NCI-H526 (cell line): ENCODE results near the gene IFNE.

ENCODE experiments used
- DNase-seq, 2 experiments: peaks; one replicate each; lab custom pipeline; 2025; lab: John Stamatoyannopoulos, UW

IFNE gene

DNA sequence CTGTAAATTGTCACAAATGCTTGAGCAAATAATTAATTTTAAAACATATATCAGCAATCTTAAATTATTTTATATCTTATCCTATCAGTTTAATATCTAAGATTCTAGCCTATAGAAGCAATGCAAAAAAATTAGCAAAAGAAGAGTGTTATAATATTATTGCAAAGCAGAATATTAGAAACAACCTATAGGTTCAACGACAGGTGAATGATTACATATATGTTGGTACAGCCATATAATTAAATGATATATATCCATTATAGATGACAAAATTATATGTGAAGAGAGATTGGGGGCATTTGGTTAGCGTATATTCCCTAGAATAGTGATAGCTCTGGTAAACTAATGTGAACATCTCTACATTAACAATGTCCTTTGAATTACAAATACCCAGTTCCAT is at the start of gene IFNE:
TSS of gene IFNE (minus strand) at position 101 of the 400 bp plus-strand sequence. CDS start 619 bp downstream, outside the sequence.
- no peak for DNase-seq

DNA sequence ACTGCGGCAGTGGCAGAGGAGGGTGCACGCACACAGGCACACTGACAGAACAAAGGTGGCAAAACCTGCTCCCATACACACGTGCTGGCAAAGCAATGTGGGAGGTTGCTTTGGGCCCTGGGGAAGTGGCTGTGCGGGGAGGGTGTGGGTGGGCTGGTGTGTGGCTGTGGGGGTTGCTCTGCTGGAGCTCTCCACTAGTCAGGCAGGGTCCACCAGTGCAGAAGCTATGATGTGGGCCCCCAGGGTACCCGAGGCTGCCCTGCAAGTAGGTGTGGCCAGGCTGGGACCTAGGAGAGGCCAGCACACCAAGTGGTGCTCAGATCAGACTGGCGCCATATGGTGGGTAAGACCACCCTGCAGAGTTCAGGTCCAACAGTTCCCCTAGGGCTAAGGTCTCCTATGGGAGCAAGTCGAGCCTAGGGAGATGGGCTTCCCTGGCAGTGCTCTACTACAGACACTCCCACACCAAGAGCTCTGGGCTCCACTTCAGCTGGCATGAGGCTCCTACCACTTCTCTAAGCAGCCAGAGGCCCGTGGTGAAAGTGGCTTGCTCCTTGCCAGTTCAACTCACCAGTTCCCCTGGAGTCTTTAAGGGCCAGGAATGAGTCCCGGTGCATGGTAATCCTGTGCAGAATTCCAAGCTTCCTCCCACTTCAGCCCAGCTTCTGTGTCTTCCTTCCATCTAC is 46.2 kb upstream of the IFNE start:
- DNase-seq: no peak

GRCh38 chr9:21527579-21527978 is 45.5 kb upstream of the IFNE start:
- DNase-seq: peak in 1 of 2 experiments; percentile 26

DNA sequence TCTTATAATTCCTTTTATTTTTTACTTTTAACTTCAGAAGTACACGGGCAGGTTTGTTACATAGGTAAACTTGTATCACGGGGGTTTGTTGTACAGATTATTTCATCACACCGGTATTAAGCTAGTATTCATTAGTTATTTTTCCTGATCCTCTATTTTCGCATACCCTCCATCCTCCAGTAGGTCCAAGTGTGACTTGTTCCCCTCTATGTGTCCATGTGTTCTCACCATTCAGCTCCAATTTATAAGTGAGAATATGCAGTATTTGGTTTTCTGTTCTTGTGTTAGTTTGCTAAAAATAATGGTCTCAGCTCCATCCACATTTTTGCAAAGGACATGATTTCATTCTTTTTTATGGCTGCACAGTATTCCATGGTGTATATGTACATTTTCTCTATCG is 43.1 kb upstream of the IFNE start:
- DNase-seq: no peak

DNA sequence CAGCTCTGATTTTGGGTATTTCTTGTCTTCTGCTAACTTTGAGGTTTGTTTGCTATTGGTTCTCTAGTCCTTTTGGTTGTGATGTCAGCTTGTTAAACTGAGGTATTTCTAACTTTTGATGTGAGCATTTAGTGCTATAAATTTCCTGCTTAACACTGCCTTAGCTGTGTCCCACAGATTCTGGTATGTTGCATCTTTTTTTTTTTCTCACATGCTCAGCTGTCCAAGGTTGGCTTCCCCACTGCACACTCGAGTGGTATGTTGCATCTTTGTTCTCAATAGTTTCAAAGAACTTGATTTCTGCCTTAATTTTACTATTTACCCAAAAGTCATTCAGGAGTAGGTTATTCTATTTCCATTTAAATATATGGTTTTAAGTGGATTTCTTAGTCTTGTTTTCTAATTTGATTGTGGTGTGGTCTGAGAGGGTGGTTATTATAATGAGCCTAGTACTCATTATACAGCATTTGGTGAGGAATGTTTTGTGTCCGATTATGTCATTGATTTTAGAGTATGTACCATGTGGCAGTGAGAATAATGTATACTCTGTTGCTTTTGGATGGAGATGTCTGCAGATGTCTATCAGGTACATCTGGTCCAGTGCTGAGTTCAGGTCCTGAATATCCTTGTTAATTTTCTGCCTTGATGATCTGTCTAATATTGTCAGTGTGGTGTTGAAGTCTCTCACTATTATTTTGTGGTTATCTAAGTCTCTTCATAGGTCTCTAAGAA is 42.2 kb upstream of the IFNE start:
- DNase-seq: no peak

DNA sequence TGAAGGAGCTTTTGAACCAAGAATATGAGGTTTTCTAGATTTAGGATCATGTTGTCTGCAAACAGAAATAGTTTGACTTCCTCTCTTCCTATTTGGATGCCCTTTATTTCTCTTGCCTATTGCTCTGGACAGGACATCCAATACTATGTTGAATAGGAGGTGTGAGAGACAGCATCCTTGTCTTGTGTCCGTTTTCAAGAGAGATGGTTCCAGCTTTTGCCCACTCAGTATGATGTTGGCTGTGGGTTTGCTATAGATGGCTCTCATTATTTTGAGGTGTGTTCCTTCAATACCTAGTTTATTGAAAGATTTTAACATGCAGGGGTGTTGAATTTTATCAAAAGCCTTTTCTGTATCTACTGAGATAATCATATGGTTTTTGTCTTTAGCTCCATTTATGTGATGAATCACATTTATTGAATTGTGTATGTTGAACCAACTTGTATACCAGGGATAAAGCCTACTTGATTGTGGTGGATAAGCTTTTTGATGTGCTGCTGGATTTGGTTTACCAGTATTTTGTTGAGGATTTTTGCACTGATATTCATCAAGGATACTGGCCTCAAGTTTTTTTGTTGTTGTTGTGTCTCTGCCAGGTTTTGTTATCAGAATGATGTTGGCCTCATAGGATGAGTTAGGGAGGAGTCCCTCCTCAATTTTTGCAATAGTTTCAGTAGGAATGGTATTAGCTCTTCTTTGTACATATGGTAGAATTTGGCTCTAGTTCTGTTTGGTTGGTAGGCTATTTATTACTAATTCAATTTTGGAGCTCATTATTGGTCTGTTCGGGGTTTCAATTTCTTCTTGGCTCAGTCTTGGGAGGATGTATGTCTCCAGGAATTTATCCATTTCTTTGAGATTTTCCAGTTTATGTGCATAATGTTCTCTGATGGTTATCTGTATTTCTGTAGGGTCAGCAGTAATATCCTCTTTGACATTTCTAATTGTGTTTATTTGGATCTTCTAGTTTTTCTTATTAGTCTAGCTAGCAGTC is 41.2 kb upstream of the IFNE start:
- no peak for DNase-seq

GRCh38 chr9:21522348-21522747 is 40.2 kb upstream of the IFNE start:
- DNase-seq: no peak

- DNase-seq: no peak
These were observed 39.3 kb upstream of the IFNE start for GRCh38 chr9:21521448-21521847.

GRCh38 chr9:21520501-21521228 is 38.6 kb upstream of the IFNE start:
- no peak for DNase-seq

- DNase-seq: no peak
These were observed 37.8 kb upstream of the IFNE start for GRCh38 chr9:21519855-21520434.

- no peak for DNase-seq
These were observed 34.7 kb upstream of the IFNE start for GRCh38 chr9:21516796-21517195.

- DNase-seq: no peak
These were observed 31.3 kb upstream of the IFNE start for GRCh38 chr9:21513431-21513830.

DNA sequence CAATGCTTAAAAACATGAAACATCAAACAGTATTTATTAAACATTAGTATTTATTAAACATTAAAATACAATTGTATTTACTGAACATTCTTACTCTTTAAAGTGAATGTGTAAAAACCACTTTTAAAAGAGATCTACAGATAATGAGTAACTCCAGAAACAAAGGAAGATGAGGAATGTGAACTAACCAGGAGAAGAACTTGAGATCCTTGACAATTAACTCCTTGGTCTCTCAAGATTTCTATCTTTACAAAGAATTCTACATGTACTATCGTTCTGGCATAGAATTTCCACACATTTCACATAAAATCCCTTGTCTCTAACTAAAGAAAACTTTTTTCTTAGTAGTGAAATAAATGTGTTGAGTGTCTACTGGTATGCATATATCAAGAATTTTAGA is 28.7 kb upstream of the IFNE start:
- DNase-seq: no peak

DNA sequence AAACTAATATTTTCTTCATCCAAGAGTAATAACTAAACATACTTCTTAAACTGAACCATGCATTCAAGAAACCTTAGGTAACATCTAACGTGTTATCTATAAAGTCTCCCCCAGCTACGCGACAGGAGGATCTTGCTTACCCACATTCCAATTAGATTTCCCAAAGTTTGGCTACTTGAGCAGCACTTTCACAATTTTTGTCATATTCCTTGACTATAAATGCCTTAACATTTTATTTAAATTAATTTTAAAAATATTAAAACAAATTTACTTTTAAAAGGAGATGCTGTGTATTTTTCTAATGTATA is 25.3 kb upstream of the IFNE start:
- no peak for DNase-seq

GRCh38 chr9:21506626-21507482 is 24.7 kb upstream of the IFNE start:
- DNase-seq: no peak

DNA sequence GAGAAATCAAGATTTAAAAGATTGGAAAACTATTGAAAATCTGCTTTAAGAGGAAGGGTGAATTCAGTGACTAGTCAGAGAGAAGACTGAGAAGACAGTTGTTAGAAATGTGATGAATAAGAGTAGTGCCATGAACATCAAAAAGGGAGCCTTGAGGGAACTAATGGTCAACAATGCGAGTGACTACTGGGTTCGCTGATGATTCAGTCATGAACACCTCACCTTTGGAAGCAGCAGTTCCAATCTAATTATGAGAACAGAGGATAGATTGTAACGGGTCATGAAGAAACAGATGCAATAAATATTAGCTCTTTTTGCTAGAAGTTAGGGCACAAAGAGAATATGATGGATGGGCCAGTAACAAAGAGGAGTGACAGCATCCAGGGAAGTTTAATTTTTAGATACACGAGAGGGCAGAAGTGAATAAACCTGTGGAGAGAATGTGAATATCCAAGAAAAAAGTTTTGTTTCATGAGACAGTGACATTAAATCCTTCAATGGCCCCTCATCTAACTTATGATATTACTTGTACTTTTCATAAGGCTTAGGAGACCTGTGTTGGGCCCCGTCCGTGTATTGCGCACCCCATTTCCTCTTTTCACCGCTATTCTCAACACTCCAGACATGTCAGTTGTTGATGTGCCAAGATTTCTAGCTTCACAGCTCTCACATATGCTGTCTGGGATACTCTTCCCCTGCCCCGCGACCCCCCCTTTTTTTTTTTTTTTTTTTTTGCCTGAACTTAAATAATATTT is 23.5 kb upstream of the IFNE start:
- DNase-seq: no peak

DNA sequence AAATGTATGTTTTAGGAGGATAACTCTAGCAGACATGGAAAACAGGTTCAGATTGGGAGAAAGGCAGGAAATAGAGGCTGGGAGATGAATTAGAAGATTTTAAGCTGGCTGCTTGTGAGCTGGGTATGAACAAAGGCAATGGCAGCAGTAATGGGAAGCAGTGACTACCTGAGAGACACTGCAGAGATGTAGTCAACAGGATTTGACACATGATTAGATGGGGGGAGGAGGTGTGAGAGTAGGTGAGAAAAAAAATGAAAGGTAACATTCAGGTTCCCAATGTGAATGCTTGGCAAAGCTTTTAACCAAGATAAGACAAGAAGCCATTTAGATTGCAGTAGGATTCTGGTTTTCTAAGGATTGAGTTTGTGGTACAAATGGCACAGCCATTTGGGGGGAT is 22.8 kb upstream of the IFNE start:
- DNase-seq: no peak

- no peak for DNase-seq
These were observed 22.0 kb upstream of the IFNE start for GRCh38 chr9:21504113-21504512.

DNA sequence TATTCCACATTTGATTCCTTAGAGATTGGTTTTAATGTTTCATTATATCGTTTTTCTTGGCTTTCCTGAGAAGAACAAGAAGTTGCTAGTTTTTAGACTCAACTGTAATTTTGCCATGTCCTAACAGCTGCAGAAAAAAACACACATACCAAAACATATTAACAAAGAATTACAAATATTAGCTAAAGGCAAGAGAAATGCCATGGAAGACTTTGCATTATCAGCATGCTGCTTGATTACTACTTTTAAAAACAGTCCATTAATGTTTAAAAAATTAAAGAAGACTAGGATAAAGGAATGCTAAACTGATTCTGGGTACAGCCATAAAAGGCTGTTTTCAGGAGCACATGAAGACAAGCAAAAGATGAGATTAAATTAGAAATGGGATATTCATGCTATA is 20.5 kb upstream of the IFNE start:
- DNase-seq: no peak

DNA sequence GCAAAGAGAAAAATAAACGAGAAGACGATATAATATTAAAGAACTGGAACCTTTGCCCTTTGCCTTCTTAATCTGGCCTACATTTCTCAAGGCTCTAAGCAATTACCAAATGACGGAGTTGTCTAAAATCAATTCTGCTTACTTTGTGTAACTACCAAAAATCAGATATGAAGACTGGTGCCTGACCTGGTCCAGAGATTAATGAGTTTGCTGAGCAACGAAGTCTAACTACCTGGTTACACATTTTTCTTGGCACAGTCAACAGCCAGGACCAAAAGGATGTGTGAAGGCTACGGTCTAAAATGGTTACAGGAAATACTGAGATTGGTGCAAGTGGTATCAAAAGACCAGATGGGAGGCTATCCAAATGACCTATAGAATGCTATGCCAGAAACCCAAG is 17.8 kb upstream of the IFNE start:
- DNase-seq: no peak
